SU-DHL-6 (cell line): ENCODE measurements around the gene MYOC.

Source experiments
- H2AFZ ChIP-seq: fragments of 200-600 bp; sonication (generic); 2 replicates; pipeline ENCODE4 v1.6.1; 2014; ENCODE audit warnings: low read depth, mild to moderate bottlenecking, moderate library complexity, mixed read lengths, antibody characterized with exemption, low read length; ENCODE audit not compliant: severe bottlenecking
- H3F3A ChIP-seq: fragments of 200-600 bp; shearing (Covaris generic); 2 replicates; pipeline ENCODE4 v1.6.0; 2016; ENCODE audit warnings: antibody characterized with exemption, mild to moderate bottlenecking; ENCODE audit not compliant: insufficient read depth
- H3K27ac ChIP-seq: fragments of 200-600 bp; sonication (generic); 2 replicates; pipeline ENCODE4 v1.5.1; 2016; ENCODE audit warnings: low read depth, mild to moderate bottlenecking, low read length, moderate library complexity, mixed read lengths
- H3K27me3 ChIP-seq: fragments of 200-600 bp; sonication (generic), shearing (Covaris generic); 2 replicates; pipeline ENCODE4 v1.6.0; 2014; ENCODE audit warnings: mild to moderate bottlenecking, low read length
- H3K36me3 ChIP-seq: fragments of 200-600 bp; sonication (generic); 2 replicates; pipeline ENCODE4 v1.6.1; 2014; ENCODE audit warnings: mild to moderate bottlenecking, low read length, mixed read lengths
- H3K4me2 ChIP-seq: fragments of 300-600, 200-600 bp; shearing (Covaris generic), sonication (generic); 2 replicates; pipeline ENCODE4 v1.6.0; 2014; ENCODE audit warnings: low read length, low read depth, mild to moderate bottlenecking; ENCODE audit not compliant: poor library complexity, severe bottlenecking
- H3K4me3 ChIP-seq: fragments of 200-600 bp; sonication (generic); 2 replicates; pipeline ENCODE4 v1.5.1; 2014; ENCODE audit warnings: antibody characterized with exemption, low read length, mild to moderate bottlenecking, mixed read lengths; ENCODE audit not compliant: insufficient read depth, poor library complexity, severe bottlenecking
- H3K79me2 ChIP-seq: fragments of 200-600 bp; sonication (generic); 2 replicates; pipeline ENCODE4 v1.6.1; 2014; ENCODE audit warnings: mild to moderate bottlenecking, low read length, moderate library complexity; ENCODE audit not compliant: insufficient read depth
- H3K9ac ChIP-seq: fragments of 200-600 bp; sonication (generic); 2 replicates; pipeline ENCODE4 v1.7.0; 2014; ENCODE audit warnings: mild to moderate bottlenecking, low read length
- H3K9me2 ChIP-seq: fragments of 200-600 bp; sonication (generic); replicated peaks from 2 replicates; pipeline ENCODE4 v1.6.1; 2014; ENCODE audit warnings: low read length; ENCODE audit not compliant: insufficient read depth
- H3K9me3 ChIP-seq: fragments of 200-600 bp; sonication (generic); 2 replicates; pipeline ENCODE4 v1.6.1; 2014; ENCODE audit warnings: low read length, mixed read lengths; ENCODE audit not compliant: insufficient read depth
- H4K20me1 ChIP-seq: fragments of 200-600 bp; sonication (generic); 2 replicates; pipeline ENCODE4 v1.6.1; 2014; ENCODE audit warnings: low read depth, mild to moderate bottlenecking, antibody characterized with exemption, low read length, moderate library complexity, mixed read lengths
- CTCF ChIP-seq: fragments of 200-600 bp; sonication (generic); IDR thresholded peaks from one replicate; pipeline ENCODE4 v1.5.1; 2017; ENCODE audit warnings: antibody characterized with exemption, mild to moderate bottlenecking, low read length, moderate library complexity; ENCODE audit not compliant: insufficient read depth, poor library complexity, severe bottlenecking
- EZH2phosphoT487 ChIP-seq: fragments of 200-600 bp; sonication (generic), shearing (Covaris generic); conservative IDR thresholded peaks from 2 replicates; pipeline ENCODE4 v1.6.1; 2018; ENCODE audit warnings: mild to moderate bottlenecking, antibody characterized with exemption, low read length, moderate library complexity, mixed read lengths

Gene MYOC

GRCh38 chr1:171644805-171645483 is 7.5 kb downstream of the MYOC start:
- H2AFZ ChIP-seq = peak overlapping the region; percentile 72
- H3K4me2 ChIP-seq = no peak overlapping the region
- H3K27ac ChIP-seq = no peak overlapping the region
- H3K79me2 ChIP-seq = no peaks in the 10 kb centered on the region
- H3K9me2 ChIP-seq = no peaks in the 10 kb centered on the region
- H3K36me3 ChIP-seq = no peaks in the 10 kb centered on the region
- H3F3A ChIP-seq = no peaks in the 10 kb centered on the region
- H3K9me3 ChIP-seq = no peaks in the 10 kb centered on the region
- TF ChIP-seq EZH2phosphoT487 = no peak
- peak; percentile 71 for TF ChIP-seq CTCF
- no peaks in the 10 kb centered on the region for H3K27me3 ChIP-seq
- no peak overlapping the region for H3K9ac ChIP-seq
- no peaks in the 10 kb centered on the region for H4K20me1 ChIP-seq
- no peak overlapping the region for H3K4me3 ChIP-seq

GRCh38 chr1:171643156-171643555 is 9.3 kb downstream of the MYOC start:
- Histone ChIP-seq H3K27ac (no peak overlapping the region), H4K20me1 (no peaks in the 10 kb centered on the region), H2AFZ (no peak overlapping the region), H3K9me3 (no peaks in the 10 kb centered on the region), H3K4me3 (no peak overlapping the region), H3K4me2 (no peak overlapping the region), H3K36me3 (no peaks in the 10 kb centered on the region), H3K9ac (no peak overlapping the region), H3K9me2 (no peaks in the 10 kb centered on the region), H3K27me3 (no peaks in the 10 kb centered on the region), H3F3A (no peaks in the 10 kb centered on the region), H3K79me2 (no peaks in the 10 kb centered on the region)
- TF ChIP-seq EZH2phosphoT487 (no peak), CTCF (no peak)

GRCh38 chr1:171642197-171642596 is 10.3 kb downstream of the MYOC start:
- Histone ChIP-seq H3K27me3 (no peaks in the 10 kb centered on the region), H3K9me3 (no peaks in the 10 kb centered on the region), H3K27ac (no peak overlapping the region), H3K36me3 (no peaks in the 10 kb centered on the region), H3K79me2 (no peaks in the 10 kb centered on the region), H3K9ac (no peak overlapping the region), H3K4me2 (no peak overlapping the region), H3K4me3 (no peak overlapping the region), H4K20me1 (no peaks in the 10 kb centered on the region), H3K9me2 (no peaks in the 10 kb centered on the region), H3F3A (no peaks in the 10 kb centered on the region), H2AFZ (no peak overlapping the region)
- TF ChIP-seq EZH2phosphoT487 = no peak
- TF ChIP-seq CTCF = no peak
